B cell (primary cell): ENCODE results near the gene FGF18. TPM values are rescaled to one million over a fixed set of nuclear protein-coding genes. Genes with fewer than 3 reads are reported as not detected.

ENCODE experiments used
- ATAC-seq: fragments of 200-7000 bp; cut with Tn5 transposase; one replicate; pipeline ENCODE4 v1.10.0; 2021; ENCODE audit warnings: low read depth, mild to moderate bottlenecking, moderate number of reproducible peaks, moderate library complexity
- CTCF ChIA-PET: fragments of 350-600 bp; sonication (Branson Sonifier 250); formaldehyde crosslinking; loops from one replicate; lab custom pipeline; 2021; ENCODE audit warnings: antibody characterized with exemption, inconsistent platforms; lab: Charles Lee
- POLR2A ChIA-PET: fragments of 350-600 bp; sonication (Branson Sonifier 250); formaldehyde crosslinking; loops from one replicate; lab custom pipeline; 2021; ENCODE audit warnings: antibody characterized with exemption; lab: Charles Lee
- DNase-seq: peaks from one replicate; pipeline ENCODE4 v3.0.0; 2013
- H2AFZ ChIP-seq: 2 replicates; pipeline ENCODE4 v1.6.1; 2012; ENCODE audit warnings: mild to moderate bottlenecking, low read depth, low read length; ENCODE audit not compliant: insufficient read depth, poor library complexity, severe bottlenecking
- H3K27ac ChIP-seq, 2 donors: 1 replicate in 1 of 2; 2 replicates in 1 of 2; pipeline ENCODE4 v1.5.1; 2012 to 2013; ENCODE audit warnings: low read length in 2 of 2, mild to moderate bottlenecking in 2 of 2, moderate library complexity in 1 of 2
- H3K27me3 ChIP-seq, 4 experiments: fragments of 200-600 bp in 1 of 4; sonication (generic) in 1 of 4; replicated peaks in 1 of 4; 1 replicate in 2 of 4; 2 replicates in 2 of 4; pipeline versions ENCODE4 v1.6.1 to v1.7.0; 2013 to 2016; ENCODE audit warnings: low read length in 3 of 4, mild to moderate bottlenecking in 2 of 4, mixed read lengths in 1 of 4, moderate library complexity in 1 of 4; ENCODE audit not compliant: insufficient read depth in 4 of 4, control insufficient read depth in 3 of 4; ENCODE audit errors: control extremely low read depth in 1 of 4
- H3K36me3 ChIP-seq, 2 experiments: replicated peaks in 1 of 2; 1 replicate in 1 of 2; 2 replicates in 1 of 2; pipeline versions ENCODE4 v1.6.1 to v1.7.1; 2013; ENCODE audit warnings: low read length in 1 of 2; ENCODE audit not compliant: insufficient read depth in 2 of 2, control insufficient read depth in 1 of 2; ENCODE audit errors: control extremely low read depth in 1 of 2, extremely low read depth in 1 of 2
- H3K4me1 ChIP-seq, 2 donors: fragments of 200-600 bp in 1 of 2; sonication (generic) in 1 of 2; 1 replicate in 1 of 2; 2 replicates in 1 of 2; pipeline versions ENCODE4 v1.5.1 to v1.6.1; 2013 to 2017; ENCODE audit warnings: low read length in 2 of 2; ENCODE audit not compliant: control insufficient read depth in 2 of 2, insufficient read depth in 2 of 2
- H3K4me2 ChIP-seq: replicated peaks from 2 replicates; pipeline ENCODE3; 2012; ENCODE audit warnings: mild to moderate bottlenecking, low read depth, low read length; ENCODE audit not compliant: poor library complexity, severe bottlenecking
- H3K4me3 ChIP-seq, 5 experiments: fragments of 200-600 bp in 1 of 5; sonication (generic) in 1 of 5; 1 replicate in 3 of 5; 2 replicates in 2 of 5; pipeline versions ENCODE4 v1.5.1 to v1.7.0; 2011 to 2016; ENCODE audit warnings: low read length in 4 of 5, mild to moderate bottlenecking in 4 of 5, low read depth in 2 of 5, control low read depth in 1 of 5, moderate library complexity in 1 of 5; ENCODE audit not compliant: insufficient read depth in 1 of 5; ENCODE audit errors: control extremely low read depth in 1 of 5, extremely low read depth in 1 of 5
- H3K79me2 ChIP-seq: fragments of 200-600 bp; sonication (generic); one replicate; pipeline ENCODE4 v1.6.0; 2016; ENCODE audit warnings: low read length; ENCODE audit not compliant: control insufficient read depth, insufficient read depth
- H3K9ac ChIP-seq: fragments of 200-600 bp; sonication (generic); 2 replicates; pipeline ENCODE4 v1.6.1; 2017; ENCODE audit warnings: mild to moderate bottlenecking, low read length, moderate library complexity
- H3K9me3 ChIP-seq, 3 donors: one replicate each; pipeline versions ENCODE4 v1.6.1 to v1.7.1; 2013; ENCODE audit warnings: low read length in 2 of 3; ENCODE audit not compliant: control insufficient read depth in 2 of 3, insufficient read depth in 1 of 3; ENCODE audit errors: control extremely low read depth in 1 of 3
- H4K20me1 ChIP-seq: 2 replicates; pipeline ENCODE4 v1.6.0; 2012; ENCODE audit warnings: mild to moderate bottlenecking, low read length; ENCODE audit not compliant: insufficient read depth, control insufficient read depth, poor library complexity, severe bottlenecking
- H3K27ac Mint-ChIP-seq: one replicate; pipeline ENCODE4 v1.8.0; 2021; ENCODE audit warnings: mixed read lengths
- H3K27me3 Mint-ChIP-seq: one replicate; pipeline ENCODE4 v1.8.0; 2021; ENCODE audit warnings: mixed read lengths
- H3K4me1 Mint-ChIP-seq: one replicate; pipeline ENCODE4 v1.8.0; 2021; ENCODE audit warnings: mixed read lengths
- H3K4me3 Mint-ChIP-seq: one replicate; pipeline ENCODE4 v1.8.0; 2021; ENCODE audit warnings: mixed read lengths
- H3K9me3 Mint-ChIP-seq: one replicate; pipeline ENCODE4 v1.8.0; 2022; ENCODE audit warnings: mixed read lengths; ENCODE audit not compliant: insufficient read depth
- CTCF ChIP-seq: fragments of 200-600 bp; IDR thresholded peaks from one replicate; pipeline ENCODE4 v1.8.0; 2022; ENCODE audit warnings: antibody characterized with exemption, mild to moderate bottlenecking
- EZH2 ChIP-seq: IDR thresholded peaks from 2 replicates; pipeline ENCODE4 v1.6.1; 2012; ENCODE audit warnings: borderline replicate concordance, low read depth, mild to moderate bottlenecking, moderate library complexity, low read length; ENCODE audit not compliant: insufficient read depth, poor library complexity, severe bottlenecking
- WGBS: methylation state at CpG from one replicate; pipeline ENCODE4 v1.1.5; 2013; ENCODE audit warnings: missing lambda C conversion rate; ENCODE audit not compliant: insufficient coverage; 5-methylcytosine and 5-hydroxymethylcytosine counted together
- intact Hi-C: fragments of 100-400 bp; cut with micrococcal nuclease; formaldehyde crosslinking; loops from one replicate; pipeline ENCODE4 v1.10.0; 2022
- polyA plus RNA-seq: library from polyadenylated mRNA; depleted of rRNA; stranded (reverse); fragments of >200 nt; gene quantifications from 2 replicates; pipeline ENCODE4 v1.2.3, GENCODE V29; 2012
- total RNA-seq, 2 donors: library from RNA; stranded (reverse); fragments of 120-200 nt in 1 of 2; gene quantifications; 1 replicate in 1 of 2; 2 replicates in 1 of 2; pipeline versions ENCODE4 v1.2.3 to v1.2.4, GENCODE V29; 2013 to 2022

The FGF18 gene
- total and polyA plus RNA-seq, 2 donors (not counting 1 experiment from before 2014, with no cell fraction given) = 0.06 to 0.15 TPM

- Mint-ChIP-seq H3K27ac (no peak overlapping the region), H3K27me3 (peaks cover 20% of the 10 kb centered on the region)
- H3K4me3 ChIP-seq = peak overlapping the region in 4 of 5 experiments; percentile 29 to 54 (median 43)
These were observed 998 bp upstream of the FGF18 start for GRCh38 chr5:171418316-171418981.

More at GRCh38 chr5:171418316-171418981, 998 bp upstream of the FGF18 start:
- Histone ChIP-seq H3K9ac (peak overlapping the region; percentile 60), H3K27me3 (peaks cover 0 to 25% (median 8%) of the 10 kb centered on the region in 4 experiments), H3K27ac (no peak overlapping the region), H4K20me1 (no peaks in the 10 kb centered on the region), H3K9me3 (no peaks in the 10 kb centered on the region), H3K79me2 (no peaks in the 10 kb centered on the region), H3K4me2 (peak overlapping the region; percentile 77), H3K36me3 (peaks cover under 1% of the 10 kb centered on the region in 2 experiments), H2AFZ (peak overlapping the region; percentile 8), H3K4me1 (peaks cover 20 to 22% of the 10 kb centered on the region in 2 donors)
- intact Hi-C loops = loop anchor here (1.0 kb wide), 1 partner anchor 489 kb away; no protein-coding TSS in a partner anchor
- CTCF ChIA-PET = interaction anchor here (0.5 to 2.2 kb wide), 10 partner anchors 9 to 970 kb away, joined by 3 to 15 read pairs (median 4); no protein-coding TSS in a partner anchor
- H3K4me1 Mint-ChIP-seq = peaks cover 12% of the 10 kb centered on the region
- no peaks in the 10 kb centered on the region for H3K9me3 Mint-ChIP-seq
- WGBS = 15% methylated on average over 26 of the region's 26 CpGs
- POLR2A ChIA-PET = interaction anchor here (0.5 to 1.6 kb wide), 2 partner anchors 31 to 1396 kb away, joined by 3 read pairs; no protein-coding TSS in a partner anchor
- peak; percentile 71 for ATAC-seq
- DNase-seq = peak; percentile 65
- TF ChIP-seq EZH2 (no peak), CTCF (peak; percentile 70)
- H3K4me3 Mint-ChIP-seq = peak overlapping the region; percentile 85
